Ascending aorta (tissue), 2 donors: ENCODE results near the gene PPIA. TPM values are rescaled to one million over a fixed set of nuclear protein-coding genes. Genes with fewer than 3 reads are reported as not detected.
"Not testable (repeated sequence)": the region's sequence is repeated elsewhere in the genome, so short reads cannot be mapped to it uniquely, and the experiment has no call there.

Experiments
- DNase-seq, 2 donors: peaks; one replicate each; pipeline ENCODE4 v3.0.0-alpha.2; 2019; ENCODE audit warnings: low spot score in 2 of 2
- H3K27ac ChIP-seq, 2 donors: fragments of 200-600 bp; sonication (generic); one replicate each; pipeline ENCODE4 v1.5.1; 2016 to 2017; ENCODE audit warnings: mild to moderate bottlenecking in 1 of 2
- H3K27me3 ChIP-seq: fragments of 200-600 bp; sonication (generic); one replicate; pipeline ENCODE4 v1.5.1; 2017
- H3K36me3 ChIP-seq, 2 donors: fragments of 200-600 bp; sonication (generic); one replicate each; pipeline ENCODE4 v1.5.1; 2016
- H3K4me1 ChIP-seq, 2 donors: fragments of 200-600 bp; sonication (generic); one replicate each; pipeline ENCODE4 v1.5.1; 2016 to 2017; ENCODE audit warnings: mild to moderate bottlenecking in 1 of 2
- H3K4me3 ChIP-seq, 2 donors: fragments of 200-600 bp; sonication (generic); one replicate each; pipeline ENCODE4 v1.5.1; 2016 to 2017; ENCODE audit warnings: mild to moderate bottlenecking in 1 of 2
- H3K9me3 ChIP-seq, 2 donors: fragments of 200-600 bp; sonication (generic); one replicate each; pipeline ENCODE4 v1.5.1; 2016
- CTCF ChIP-seq, 3 experiments: fragments of 200-600 bp in 2 of 3; fragments of 450-650 bp in 1 of 3; sonication (generic) in 2 of 3; IDR thresholded peaks; one replicate each; pipeline ENCODE4 v1.5.1; 2016 to 2019; ENCODE audit warnings: antibody characterized with exemption in 3 of 3, mild to moderate bottlenecking in 1 of 3, moderate library complexity in 1 of 3
- intact Hi-C: fragments of 100-400 bp; cut with DNase I; formaldehyde crosslinking; loops from one replicate; pipeline ENCODE4 v1.15.1; 2023
- total RNA-seq: library from RNA; depleted of rRNA; stranded (reverse); fragments of >200 nt; gene quantifications from one replicate; pipeline ENCODE4 v1.1.0, GENCODE V29; 2016

PPIA gene
- total RNA-seq, 1 donor from 2014 or later, result 945 TPM

GRCh38 chr7:44775383-44776107, 20.9 kb upstream of the PPIA start:
- H3K36me3 ChIP-seq, result no peaks in the 10 kb centered on the region
- no peaks in the 10 kb centered on the region for H3K9me3 ChIP-seq
- no peak overlapping the region for H3K4me3 ChIP-seq
- H3K4me1 ChIP-seq, result no peaks in the 10 kb centered on the region
- no peak for DNase-seq
- no peak overlapping the region for H3K27ac ChIP-seq
- no peak for TF ChIP-seq CTCF (IDR thresholded peaks at IDR 0.05)
- H3K27me3 ChIP-seq, result no peaks in the 10 kb centered on the region
- intact Hi-C loops, result no loop called here

GRCh38 chr7:44776211-44776610, 20.3 kb upstream of the PPIA start:
- H3K27ac ChIP-seq, result no peak overlapping the region
- no peaks in the 10 kb centered on the region for H3K4me1 ChIP-seq
- no peak overlapping the region for H3K4me3 ChIP-seq
- DNase-seq, result no peak
- intact Hi-C loops, result no loop called here
- no peaks in the 10 kb centered on the region for H3K9me3 ChIP-seq
- H3K36me3 ChIP-seq, result no peaks in the 10 kb centered on the region
- H3K27me3 ChIP-seq, result no peaks in the 10 kb centered on the region
- TF ChIP-seq CTCF (IDR thresholded peaks at IDR 0.05), result no peak

- Histone ChIP-seq H3K27me3 (no peaks in the 10 kb centered on the region), H3K4me3 (no peak overlapping the region), H3K36me3 (no peaks in the 10 kb centered on the region), H3K9me3 (peaks cover 0 to 7% of the 10 kb centered on the region in 2 donors), H3K27ac (no peak overlapping the region), H3K4me1 (no peaks in the 10 kb centered on the region)
- intact Hi-C loops, result no loop called here
- TF ChIP-seq CTCF (IDR thresholded peaks at IDR 0.05), result no peak
- no peak for DNase-seq
Observed at GRCh38 chr7:44782460-44782859, 14.0 kb upstream of the PPIA start.

- DNase-seq, result no peak
- TF ChIP-seq CTCF (IDR thresholded peaks at IDR 0.05), result no peak
- intact Hi-C loops, result no loop called here
- no peaks in the 10 kb centered on the region for H3K27me3 ChIP-seq
- no peaks in the 10 kb centered on the region for H3K4me1 ChIP-seq
- H3K27ac ChIP-seq, result no peak overlapping the region
- H3K9me3 ChIP-seq, result peaks cover 0 to 7% of the 10 kb centered on the region in 2 donors
- no peaks in the 10 kb centered on the region for H3K36me3 ChIP-seq
- H3K4me3 ChIP-seq, result no peak overlapping the region
Observed at GRCh38 chr7:44783407-44783806, 13.1 kb upstream of the PPIA start.

- TF ChIP-seq CTCF (IDR thresholded peaks at IDR 0.05), result no peak
- intact Hi-C loops, result no loop called here
- Histone ChIP-seq H3K27ac (no peak overlapping the region), H3K27me3 (no peaks in the 10 kb centered on the region), H3K4me1 (no peaks in the 10 kb centered on the region), H3K36me3 (no peaks in the 10 kb centered on the region), H3K9me3 (peaks cover 0 to 7% of the 10 kb centered on the region in 2 donors), H3K4me3 (no peak overlapping the region)
- no peak for DNase-seq
Observed at GRCh38 chr7:44784364-44784763, 12.1 kb upstream of the PPIA start.

- H3K27me3 ChIP-seq, H3K36me3 ChIP-seq, H3K9me3 ChIP-seq, H3K4me1 ChIP-seq, H3K4me3 ChIP-seq, intact Hi-C loops, H3K27ac ChIP-seq, DNase-seq: not testable (repeated sequence)
Observed at GRCh38 chr7:44785218-44785617, 11.3 kb upstream of the PPIA start.
